OCI-LY7 (cell line): Measurements from ENCODE around the gene ULK4. TPM values are rescaled to one million over a fixed set of nuclear protein-coding genes. Genes with fewer than 3 reads are reported as not detected.

Experiments used
- BruUV-seq: library from RNA; stranded (reverse); fragments of 400-500 nt; replicated peaks from 2 replicates; lab custom pipeline; 2021; lab: Mats Ljungman, UMichigan
- CTCF ChIA-PET: fragments of 300-600 bp; sonication (Branson Sonifier 250); formaldehyde crosslinking; loops from one replicate; lab custom pipeline; 2022; ENCODE audit warnings: antibody characterized with exemption; ENCODE audit not compliant: unreplicated experiment; lab: Charles Lee
- POLR2A ChIA-PET: fragments of 300-600 bp; sonication (Branson Sonifier 250); formaldehyde crosslinking; loops from one replicate; lab custom pipeline; 2022; ENCODE audit warnings: antibody characterized with exemption; lab: Charles Lee
- DNase-seq: peaks from one replicate; pipeline ENCODE4 v3.0.0-alpha.2; 2015; ENCODE audit warnings: low spot score
- H2AFZ ChIP-seq: fragments of 200-600 bp; sonication (generic), shearing (Covaris generic); 2 replicates; pipeline ENCODE4 v1.6.1; 2014; ENCODE audit warnings: mild to moderate bottlenecking, antibody characterized with exemption, low read length, moderate library complexity
- H3K27ac ChIP-seq: fragments of 200-600 bp; sonication (generic); 2 replicates; pipeline ENCODE4 v1.5.1; 2014; ENCODE audit warnings: mixed run types, low read depth, mild to moderate bottlenecking, moderate library complexity, low read length, inconsistent platforms; ENCODE audit not compliant: poor library complexity, severe bottlenecking
- H3K36me3 ChIP-seq: fragments of 200-600 bp; sonication (generic); 2 replicates; pipeline ENCODE4 v1.6.1; 2014; ENCODE audit warnings: mild to moderate bottlenecking, antibody characterized with exemption, low read length, moderate library complexity, mixed read lengths; ENCODE audit not compliant: insufficient read depth
- H3K4me1 ChIP-seq: fragments of 200-600 bp; sonication (generic); 2 replicates; pipeline ENCODE4 v1.5.1; 2014; ENCODE audit warnings: mild to moderate bottlenecking, low read length; ENCODE audit not compliant: insufficient read depth, poor library complexity, severe bottlenecking
- H3K4me2 ChIP-seq: fragments of 200-600 bp; sonication (generic); 2 replicates; pipeline ENCODE4 v1.6.1; 2014; ENCODE audit warnings: mild to moderate bottlenecking, low read length
- H3K4me3 ChIP-seq: fragments of 200-600 bp; sonication (generic); 2 replicates; pipeline ENCODE4 v1.5.1; 2014; ENCODE audit warnings: mild to moderate bottlenecking, low read depth, low read length; ENCODE audit not compliant: poor library complexity, severe bottlenecking
- H3K79me2 ChIP-seq: fragments of 200-600 bp; sonication (generic); 2 replicates; pipeline ENCODE4 v1.6.1; 2016; ENCODE audit warnings: low read depth, mild to moderate bottlenecking, low read length, moderate library complexity, mixed read lengths; ENCODE audit not compliant: insufficient read depth
- H3K9me2 ChIP-seq: fragments of 200-600 bp; sonication (generic); 2 replicates; pipeline ENCODE4 v1.6.1; 2016; ENCODE audit warnings: mild to moderate bottlenecking, low read length, mixed read lengths; ENCODE audit not compliant: insufficient read depth
- H3K9me3 ChIP-seq: fragments of 200-600 bp; sonication (generic); 2 replicates; pipeline ENCODE4 v1.6.1; 2014; ENCODE audit warnings: mild to moderate bottlenecking, mixed run types, low read length, mixed read lengths
- H4K20me1 ChIP-seq: fragments of 200-600 bp; sonication (generic); 2 replicates; pipeline ENCODE4 v1.6.1; 2014; ENCODE audit warnings: mild to moderate bottlenecking, antibody characterized with exemption, low read length, moderate library complexity, mixed read lengths; ENCODE audit not compliant: insufficient read depth
- CTCF ChIP-seq: fragments of 200-600 bp; sonication (generic); conservative IDR thresholded peaks from 2 replicates; pipeline ENCODE4 v1.5.1; 2014; ENCODE audit warnings: mild to moderate bottlenecking, antibody characterized with exemption, low read length, moderate library complexity, mixed read lengths
- EZH2phosphoT487 ChIP-seq: fragments of 200-600 bp; sonication (generic); IDR thresholded peaks from 2 replicates; pipeline ENCODE4 v1.6.1; 2018; ENCODE audit warnings: low read depth, borderline replicate concordance, mild to moderate bottlenecking, mixed run types, antibody characterized with exemption, low read length, moderate library complexity, mixed read lengths
- intact Hi-C: fragments of 100-400 bp; cut with micrococcal nuclease; formaldehyde crosslinking; loops from one replicate; pipeline ENCODE4 v1.10.0; 2022; ENCODE audit not compliant: unreplicated experiment
- total RNA-seq, 2 experiments: library from RNA; depleted of rRNA in 1 of 2; stranded (reverse); fragments of >200 nt in 1 of 2; shearing (Covaris generic) in 1 of 2; gene quantifications; 2 replicates each; pipeline ENCODE4 v1.2.3, GENCODE V29; 2014 to 2022

Gene ULK4
- total RNA-seq, 2 experiments from 2014 or later = 18.9 to 21.0 TPM

- no TSS peak for BruUV-seq
- H3K9me2 ChIP-seq = no peaks in the 10 kb centered on the region
- TF ChIP-seq EZH2phosphoT487 (no peak), CTCF (no peak)
- no peaks in the 10 kb centered on the region for H4K20me1 ChIP-seq
- H3K79me2 ChIP-seq = no peaks in the 10 kb centered on the region
- no peak for DNase-seq
- no peaks in the 10 kb centered on the region for H3K36me3 ChIP-seq
- H3K4me1 ChIP-seq = no peaks in the 10 kb centered on the region
- ChIA-PET CTCF (no interaction called here), POLR2A (no interaction called here)
- no peak overlapping the region for H3K4me3 ChIP-seq
- intact Hi-C loops = no loop called here
- no peaks in the 10 kb centered on the region for H3K9me3 ChIP-seq
- H2AFZ ChIP-seq = no peak overlapping the region
- no peak overlapping the region for H3K4me2 ChIP-seq
- no peak overlapping the region for H3K27ac ChIP-seq
Measured at GRCh38 chr3:41317298-41317697, 644.6 kb downstream of the ULK4 start.

GRCh38 chr3:41315126-41315525 lies 646.8 kb downstream of the ULK4 start:
- Histone ChIP-seq H3K9me2 (no peaks in the 10 kb centered on the region), H3K4me2 (no peak overlapping the region), H3K79me2 (no peaks in the 10 kb centered on the region), H3K9me3 (no peaks in the 10 kb centered on the region), H3K4me3 (no peak overlapping the region), H3K4me1 (no peaks in the 10 kb centered on the region), H4K20me1 (no peaks in the 10 kb centered on the region), H3K36me3 (no peaks in the 10 kb centered on the region), H3K27ac (no peak overlapping the region), H2AFZ (no peak overlapping the region)
- POLR2A ChIA-PET = no interaction called here
- DNase-seq = no peak
- CTCF ChIA-PET = no interaction called here
- intact Hi-C loops = no loop called here
- BruUV-seq = no TSS peak
- no peak for TF ChIP-seq CTCF
- no peak for TF ChIP-seq EZH2phosphoT487

- BruUV-seq = no TSS peak
- Histone ChIP-seq H3K4me1 (no peaks in the 10 kb centered on the region), H2AFZ (no peak overlapping the region), H3K4me2 (no peak overlapping the region), H3K79me2 (no peaks in the 10 kb centered on the region), H3K9me2 (no peaks in the 10 kb centered on the region), H3K27ac (no peak overlapping the region), H3K36me3 (no peaks in the 10 kb centered on the region), H3K4me3 (no peak overlapping the region), H4K20me1 (no peaks in the 10 kb centered on the region), H3K9me3 (no peaks in the 10 kb centered on the region)
- POLR2A ChIA-PET = interaction anchor here (0.9 kb wide), 1 partner anchor 122 kb away, joined by 3 read pairs; no protein-coding TSS in a partner anchor
- intact Hi-C loops = no loop called here
- TF ChIP-seq EZH2phosphoT487 (no peak), CTCF (no peak)
- DNase-seq = no peak
- CTCF ChIA-PET = interaction anchor here (0.5 kb wide), 1 partner anchor 198 kb away, joined by 4 read pairs; no protein-coding TSS in a partner anchor
Measured at GRCh38 chr3:41308119-41308518, 653.8 kb downstream of the ULK4 start.
